ENCODE results near the gene SMURF1. TPM values are rescaled to one million over a fixed set of nuclear protein-coding genes. Genes with fewer than 3 reads are reported as not detected.
A peak's percentile ranks its signal among the peaks of the same experiment; 100 is the strongest.

The SMURF1 gene
- total RNA-seq, 1 donor from 2014 or later: 34.4 TPM

- no peak for TF ChIP-seq CTCF (IDR thresholded peaks at IDR 0.05; ENCODE audit: unreplicated experiment)
- peaks cover 11% of the 10 kb centered on the region for H3K9me3 Mint-ChIP-seq
- peak in 1 of 2 experiments; percentile 26 for DNase-seq (ENCODE audit: low spot score in 2 of 2, unreplicated experiment in 2 of 2)
- H3K27me3 Mint-ChIP-seq (ENCODE audit: low read depth): no peaks in the 10 kb centered on the region
- peaks cover 63% of the 10 kb centered on the region for H3K36me3 Mint-ChIP-seq
- H3K4me3 Mint-ChIP-seq: no peak overlapping the region
- H3K27ac Mint-ChIP-seq: no peak overlapping the region
- H3K4me1 Mint-ChIP-seq: no peaks in the 10 kb centered on the region
Observed at GRCh38 chr7:99011706-99012404, 132.1 kb downstream of the SMURF1 start.

GRCh38 chr7:99011341-99011705 lies 132.6 kb downstream of the SMURF1 start:
- Mint-ChIP-seq H3K4me3 (no peak overlapping the region), H3K27ac (no peak overlapping the region), H3K9me3 (peaks cover 6% of the 10 kb centered on the region), H3K27me3 (ENCODE audit: low read depth) (no peaks in the 10 kb centered on the region), H3K36me3 (peaks cover 63% of the 10 kb centered on the region), H3K4me1 (no peaks in the 10 kb centered on the region)
- TF ChIP-seq CTCF (IDR thresholded peaks at IDR 0.05; ENCODE audit: unreplicated experiment): no peak
- DNase-seq (ENCODE audit: low spot score in 2 of 2, unreplicated experiment in 2 of 2): peak in 1 of 2 experiments; percentile 14

GRCh38 chr7:99010281-99010680 lies 133.6 kb downstream of the SMURF1 start:
- no peaks in the 10 kb centered on the region for H3K27me3 Mint-ChIP-seq (ENCODE audit: low read depth)
- H3K27ac Mint-ChIP-seq: no peak overlapping the region
- peaks cover 59% of the 10 kb centered on the region for H3K36me3 Mint-ChIP-seq
- no peak overlapping the region for H3K4me3 Mint-ChIP-seq
- no peaks in the 10 kb centered on the region for H3K9me3 Mint-ChIP-seq
- no peaks in the 10 kb centered on the region for H3K4me1 Mint-ChIP-seq
- no peak for TF ChIP-seq CTCF (IDR thresholded peaks at IDR 0.05; ENCODE audit: unreplicated experiment)
- DNase-seq (ENCODE audit: low spot score in 2 of 2, unreplicated experiment in 2 of 2): no peak

GRCh38 chr7:99008921-99009530 lies 134.9 kb downstream of the SMURF1 start:
- Mint-ChIP-seq H3K36me3 (peaks cover 57% of the 10 kb centered on the region), H3K4me3 (no peak overlapping the region), H3K4me1 (no peaks in the 10 kb centered on the region), H3K27me3 (ENCODE audit: low read depth) (no peaks in the 10 kb centered on the region), H3K9me3 (no peaks in the 10 kb centered on the region), H3K27ac (no peak overlapping the region)
- DNase-seq (ENCODE audit: low spot score in 2 of 2, unreplicated experiment in 2 of 2): no peak
- TF ChIP-seq CTCF (IDR thresholded peaks at IDR 0.05; ENCODE audit: unreplicated experiment): no peak

- no peaks in the 10 kb centered on the region for H3K27me3 Mint-ChIP-seq (ENCODE audit: low read depth)
- H3K9me3 Mint-ChIP-seq: no peaks in the 10 kb centered on the region
- no peak for DNase-seq (ENCODE audit: low spot score in 2 of 2, unreplicated experiment in 2 of 2)
- no peak overlapping the region for H3K27ac Mint-ChIP-seq
- no peak overlapping the region for H3K4me3 Mint-ChIP-seq
- H3K4me1 Mint-ChIP-seq: no peaks in the 10 kb centered on the region
- peaks cover 57% of the 10 kb centered on the region for H3K36me3 Mint-ChIP-seq
- no peak for TF ChIP-seq CTCF (IDR thresholded peaks at IDR 0.05; ENCODE audit: unreplicated experiment)
Observed at GRCh38 chr7:99008181-99008631, 135.7 kb downstream of the SMURF1 start.
